ENCODE measurements around the gene FOXA1.

DNA sequence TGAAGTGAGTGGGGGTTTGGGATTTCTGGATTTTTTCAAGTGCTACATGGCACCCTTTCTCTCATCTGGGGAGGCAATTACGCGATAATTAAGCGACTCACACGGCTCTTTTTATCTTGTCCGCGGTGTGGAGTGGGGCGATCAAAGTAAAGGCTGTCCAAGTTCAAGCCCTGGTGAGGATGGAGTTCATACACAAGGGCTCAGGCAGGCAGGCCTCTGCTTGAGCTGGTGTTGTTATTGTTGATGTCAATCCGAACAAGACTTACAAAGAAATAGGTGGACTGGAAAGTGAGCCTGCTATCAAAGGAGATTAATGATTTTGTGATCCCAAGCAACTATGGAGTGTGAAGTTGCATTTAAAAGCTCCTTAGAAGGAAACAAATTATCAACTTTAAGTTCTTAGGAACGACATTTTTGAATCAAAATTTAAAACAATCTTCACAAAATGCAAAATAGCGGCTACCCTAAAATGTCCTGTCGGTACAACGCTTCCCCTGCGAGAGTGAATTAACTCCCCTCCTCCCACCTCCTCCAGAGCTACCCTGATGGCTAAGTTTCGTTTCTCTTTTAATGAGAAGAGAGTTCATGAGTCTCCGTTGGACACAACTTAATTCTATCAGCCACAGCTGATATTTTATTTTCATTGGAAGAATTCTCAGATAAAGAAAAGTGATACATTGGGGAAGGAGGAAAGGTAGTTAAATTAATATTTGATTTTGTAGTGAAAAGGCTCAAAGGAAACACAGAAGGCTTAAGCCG is 5.9 kb downstream of the FOXA1 start:
- TF ChIP-seq, protein P1, sequence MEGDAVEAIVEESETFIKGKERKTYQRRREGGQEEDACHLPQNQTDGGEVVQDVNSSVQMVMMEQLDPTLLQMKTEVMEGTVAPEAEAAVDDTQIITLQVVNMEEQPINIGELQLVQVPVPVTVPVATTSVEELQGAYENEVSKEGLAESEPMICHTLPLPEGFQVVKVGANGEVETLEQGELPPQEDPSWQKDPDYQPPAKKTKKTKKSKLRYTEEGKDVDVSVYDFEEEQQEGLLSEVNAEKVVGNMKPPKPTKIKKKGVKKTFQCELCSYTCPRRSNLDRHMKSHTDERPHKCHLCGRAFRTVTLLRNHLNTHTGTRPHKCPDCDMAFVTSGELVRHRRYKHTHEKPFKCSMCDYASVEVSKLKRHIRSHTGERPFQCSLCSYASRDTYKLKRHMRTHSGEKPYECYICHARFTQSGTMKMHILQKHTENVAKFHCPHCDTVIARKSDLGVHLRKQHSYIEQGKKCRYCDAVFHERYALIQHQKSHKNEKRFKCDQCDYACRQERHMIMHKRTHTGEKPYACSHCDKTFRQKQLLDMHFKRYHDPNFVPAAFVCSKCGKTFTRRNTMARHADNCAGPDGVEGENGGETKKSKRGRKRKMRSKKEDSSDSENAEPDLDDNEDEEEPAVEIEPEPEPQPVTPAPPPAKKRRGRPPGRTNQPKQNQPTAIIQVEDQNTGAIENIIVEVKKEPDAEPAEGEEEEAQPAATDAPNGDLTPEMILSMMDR (IDR thresholded peaks at IDR 0.05) = no peak
- no peak for TF ChIP-seq POLR2A (IDR thresholded peaks at IDR 0.05)
